Measurements from ENCODE around the gene SSUH2. TPM values are rescaled to one million over a fixed set of nuclear protein-coding genes. Genes with fewer than 3 reads are reported as not detected.

SSUH2 gene
- total and polyA plus RNA-seq, 9 of the 15 experiments (the other 6 are each of a cell fraction or from before 2014, with no cell fraction given) = 0.04 to 0.17 (median 0.04) TPM; not detected in 6

DNA sequence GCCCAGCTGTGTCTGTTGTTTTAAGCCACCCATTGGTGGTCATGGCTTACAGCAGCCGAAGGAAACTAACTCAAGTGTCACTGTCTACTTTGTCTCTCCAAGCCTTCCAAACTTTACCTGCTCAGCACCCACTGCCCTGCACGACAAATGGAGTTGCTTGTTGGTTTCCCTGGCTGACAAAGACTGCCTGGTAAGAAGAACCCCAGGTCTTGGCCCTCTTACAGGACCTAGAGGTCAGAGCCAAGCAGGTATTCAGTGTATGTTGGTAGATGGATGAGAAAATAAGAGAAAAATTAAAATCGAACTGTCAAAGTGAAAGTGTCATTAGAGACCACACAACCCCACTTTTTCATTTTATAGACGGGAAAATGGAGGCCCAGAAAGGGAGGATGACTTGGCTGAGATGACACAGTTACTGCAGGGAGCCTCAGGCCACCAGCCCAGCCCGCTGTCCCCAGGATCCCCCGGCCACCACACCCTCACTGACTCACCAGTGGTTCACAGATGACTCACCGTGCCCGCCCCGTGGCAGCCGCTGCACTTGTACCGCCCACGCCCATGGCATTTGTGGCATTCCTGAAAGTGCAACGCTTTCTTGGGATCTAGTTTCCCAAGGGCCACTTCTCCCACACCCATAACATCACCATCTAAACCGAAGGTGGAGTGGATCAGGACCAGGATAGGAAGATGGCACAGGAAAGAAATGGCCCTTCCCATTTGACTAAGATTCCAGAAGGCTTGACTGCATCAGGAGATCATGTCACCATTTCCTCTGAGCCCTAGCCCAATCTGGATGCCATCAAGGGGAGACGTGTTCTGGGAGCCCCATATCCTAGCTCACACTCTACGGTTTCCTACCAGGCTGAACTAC is 15.2 kb downstream of the SSUH2 start (continued):
- TF ChIP-seq, protein P1, sequence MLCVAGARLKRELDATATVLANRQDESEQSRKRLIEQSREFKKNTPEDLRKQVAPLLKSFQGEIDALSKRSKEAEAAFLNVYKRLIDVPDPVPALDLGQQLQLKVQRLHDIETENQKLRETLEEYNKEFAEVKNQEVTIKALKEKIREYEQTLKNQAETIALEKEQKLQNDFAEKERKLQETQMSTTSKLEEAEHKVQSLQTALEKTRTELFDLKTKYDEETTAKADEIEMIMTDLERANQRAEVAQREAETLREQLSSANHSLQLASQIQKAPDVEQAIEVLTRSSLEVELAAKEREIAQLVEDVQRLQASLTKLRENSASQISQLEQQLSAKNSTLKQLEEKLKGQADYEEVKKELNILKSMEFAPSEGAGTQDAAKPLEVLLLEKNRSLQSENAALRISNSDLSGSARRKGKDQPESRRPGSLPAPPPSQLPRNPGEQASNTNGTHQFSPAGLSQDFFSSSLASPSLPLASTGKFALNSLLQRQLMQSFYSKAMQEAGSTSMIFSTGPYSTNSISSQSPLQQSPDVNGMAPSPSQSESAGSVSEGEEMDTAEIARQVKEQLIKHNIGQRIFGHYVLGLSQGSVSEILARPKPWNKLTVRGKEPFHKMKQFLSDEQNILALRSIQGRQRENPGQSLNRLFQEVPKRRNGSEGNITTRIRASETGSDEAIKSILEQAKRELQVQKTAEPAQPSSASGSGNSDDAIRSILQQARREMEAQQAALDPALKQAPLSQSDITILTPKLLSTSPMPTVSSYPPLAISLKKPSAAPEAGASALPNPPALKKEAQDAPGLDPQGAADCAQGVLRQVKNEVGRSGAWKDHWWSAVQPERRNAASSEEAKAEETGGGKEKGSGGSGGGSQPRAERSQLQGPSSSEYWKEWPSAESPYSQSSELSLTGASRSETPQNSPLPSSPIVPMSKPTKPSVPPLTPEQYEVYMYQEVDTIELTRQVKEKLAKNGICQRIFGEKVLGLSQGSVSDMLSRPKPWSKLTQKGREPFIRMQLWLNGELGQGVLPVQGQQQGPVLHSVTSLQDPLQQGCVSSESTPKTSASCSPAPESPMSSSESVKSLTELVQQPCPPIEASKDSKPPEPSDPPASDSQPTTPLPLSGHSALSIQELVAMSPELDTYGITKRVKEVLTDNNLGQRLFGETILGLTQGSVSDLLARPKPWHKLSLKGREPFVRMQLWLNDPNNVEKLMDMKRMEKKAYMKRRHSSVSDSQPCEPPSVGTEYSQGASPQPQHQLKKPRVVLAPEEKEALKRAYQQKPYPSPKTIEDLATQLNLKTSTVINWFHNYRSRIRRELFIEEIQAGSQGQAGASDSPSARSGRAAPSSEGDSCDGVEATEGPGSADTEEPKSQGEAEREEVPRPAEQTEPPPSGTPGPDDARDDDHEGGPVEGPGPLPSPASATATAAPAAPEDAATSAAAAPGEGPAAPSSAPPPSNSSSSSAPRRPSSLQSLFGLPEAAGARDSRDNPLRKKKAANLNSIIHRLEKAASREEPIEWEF (CRISPR knock-in tag; IDR thresholded peaks at IDR 0.05) = peak; percentile 79; the same call in 1 of the 2 replicates
- TF ChIP-seq KDM1A (IDR thresholded peaks at IDR 0.05) (no peak), TBP (optimal IDR thresholded peaks at IDR 0.05; ENCODE audit: low read depth, low read length) (no peak), PHF8 (IDR thresholded peaks at IDR 0.05; ENCODE audit: borderline replicate concordance, low read length) (0 out of 2 replicates have a peak, but pooled peaks have one; percentile 11), PTTG1 (tag; IDR thresholded peaks at IDR 0.05; ENCODE audit: low read depth) (no peak), MCM7 (IDR thresholded peaks at IDR 0.05) (no peak), TRIM24 (IDR thresholded peaks at IDR 0.05) (peak; percentile 14 to 74; a peak in 2 of 4 replicates), SMARCE1 (IDR thresholded peaks at IDR 0.05) (peak; percentile 99), PRMT5 (CRISPR knock-in tag; IDR thresholded peaks at IDR 0.05) (no peak), TEAD1 (CRISPR knock-in tag; IDR thresholded peaks at IDR 0.05) (peak in 1 of 2 experiments; percentile 91; a peak in 2 of 4 replicates), TBL1XR1 (IDR thresholded peaks at IDR 0.05; ENCODE audit: low read length in 2 of 2) (peak in 1 of 2 experiments; percentile 77; a peak in 2 of 4 replicates), SRSF7 (optimal IDR thresholded peaks at IDR 0.05; ENCODE audit: low read depth, low read length) (no peak), ZC3H8 (IDR thresholded peaks at IDR 0.05) (no peak), NFE2 (IDR thresholded peaks at IDR 0.05; ENCODE audit: low read depth) (peak; percentile 75), MTA3 (IDR thresholded peaks at IDR 0.05; ENCODE audit: borderline replicate concordance) (peak; percentile 80; the same call in 1 of the 2 replicates), CC2D1A (IDR thresholded peaks at IDR 0.05) (no peak), POLR2AphosphoS5 (IDR thresholded peaks at IDR 0.05; ENCODE audit: control insufficient read depth, insufficient read depth, low read depth, low read length) (no peak)
- TF ChIP-seq, protein P2, sequence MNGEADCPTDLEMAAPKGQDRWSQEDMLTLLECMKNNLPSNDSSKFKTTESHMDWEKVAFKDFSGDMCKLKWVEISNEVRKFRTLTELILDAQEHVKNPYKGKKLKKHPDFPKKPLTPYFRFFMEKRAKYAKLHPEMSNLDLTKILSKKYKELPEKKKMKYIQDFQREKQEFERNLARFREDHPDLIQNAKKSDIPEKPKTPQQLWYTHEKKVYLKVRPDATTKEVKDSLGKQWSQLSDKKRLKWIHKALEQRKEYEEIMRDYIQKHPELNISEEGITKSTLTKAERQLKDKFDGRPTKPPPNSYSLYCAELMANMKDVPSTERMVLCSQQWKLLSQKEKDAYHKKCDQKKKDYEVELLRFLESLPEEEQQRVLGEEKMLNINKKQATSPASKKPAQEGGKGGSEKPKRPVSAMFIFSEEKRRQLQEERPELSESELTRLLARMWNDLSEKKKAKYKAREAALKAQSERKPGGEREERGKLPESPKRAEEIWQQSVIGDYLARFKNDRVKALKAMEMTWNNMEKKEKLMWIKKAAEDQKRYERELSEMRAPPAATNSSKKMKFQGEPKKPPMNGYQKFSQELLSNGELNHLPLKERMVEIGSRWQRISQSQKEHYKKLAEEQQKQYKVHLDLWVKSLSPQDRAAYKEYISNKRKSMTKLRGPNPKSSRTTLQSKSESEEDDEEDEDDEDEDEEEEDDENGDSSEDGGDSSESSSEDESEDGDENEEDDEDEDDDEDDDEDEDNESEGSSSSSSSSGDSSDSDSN (IDR thresholded peaks at IDR 0.05; ENCODE audit: borderline replicate concordance in 1 of 2, low read depth in 2 of 2, low read length in 2 of 2) = peak in 1 of 2 experiments; percentile 62; a peak in 1 of 4 replicates
- TF ChIP-seq, protein P3, sequence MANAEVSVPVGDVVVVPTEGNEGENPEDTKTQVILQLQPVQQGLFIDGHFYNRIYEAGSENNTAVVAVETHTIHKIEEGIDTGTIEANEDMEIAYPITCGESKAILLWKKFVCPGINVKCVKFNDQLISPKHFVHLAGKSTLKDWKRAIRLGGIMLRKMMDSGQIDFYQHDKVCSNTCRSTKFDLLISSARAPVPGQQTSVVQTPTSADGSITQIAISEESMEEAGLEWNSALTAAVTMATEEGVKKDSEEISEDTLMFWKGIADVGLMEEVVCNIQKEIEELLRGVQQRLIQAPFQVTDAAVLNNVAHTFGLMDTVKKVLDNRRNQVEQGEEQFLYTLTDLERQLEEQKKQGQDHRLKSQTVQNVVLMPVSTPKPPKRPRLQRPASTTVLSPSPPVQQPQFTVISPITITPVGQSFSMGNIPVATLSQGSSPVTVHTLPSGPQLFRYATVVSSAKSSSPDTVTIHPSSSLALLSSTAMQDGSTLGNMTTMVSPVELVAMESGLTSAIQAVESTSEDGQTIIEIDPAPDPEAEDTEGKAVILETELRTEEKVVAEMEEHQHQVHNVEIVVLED (CRISPR knock-in tag; IDR thresholded peaks at IDR 0.05) = no peak

All from K562 (cell line).